ENCODE measurements around the gene WWOX.
"Not testable (repeated sequence)": the region's sequence is repeated elsewhere in the genome, so short reads cannot be mapped to it uniquely, and the experiment has no call there.

The WWOX gene

GRCh38 chr16:79247386-79247785 is 1147.9 kb downstream of the WWOX start:
- H3K36me3 ChIP-seq = no peaks in the 10 kb centered on the region
- no peak overlapping the region for H3K4me3 ChIP-seq
- DNase-seq = no peak
- H3K27ac ChIP-seq = no peak overlapping the region
- H3K27me3 ChIP-seq = no peaks in the 10 kb centered on the region
- intact Hi-C loops (cut with DNase I; ENCODE audit: low total_unique reads) = no loop called here
- H3K4me1 ChIP-seq = no peaks in the 10 kb centered on the region
- no peaks in the 10 kb centered on the region for H3K9me3 ChIP-seq
- no peak for TF ChIP-seq CTCF (IDR thresholded peaks at IDR 0.05)

GRCh38 chr16:79248351-79248750 is 1148.9 kb downstream of the WWOX start:
- Histone ChIP-seq H3K4me3 (no peak overlapping the region), H3K27ac (no peak overlapping the region), H3K27me3 (no peaks in the 10 kb centered on the region), H3K4me1 (no peaks in the 10 kb centered on the region), H3K9me3 (no peaks in the 10 kb centered on the region), H3K36me3 (no peaks in the 10 kb centered on the region)
- TF ChIP-seq CTCF (IDR thresholded peaks at IDR 0.05) = no peak
- no peak for DNase-seq
- intact Hi-C loops (cut with DNase I; ENCODE audit: low total_unique reads) = no loop called here

GRCh38 chr16:79250502-79251098 is 1151.1 kb downstream of the WWOX start:
- no peaks in the 10 kb centered on the region for H3K9me3 ChIP-seq
- H3K36me3 ChIP-seq = no peaks in the 10 kb centered on the region
- no peak for TF ChIP-seq CTCF (IDR thresholded peaks at IDR 0.05)
- no peaks in the 10 kb centered on the region for H3K4me1 ChIP-seq
- intact Hi-C loops (cut with DNase I; ENCODE audit: low total_unique reads) = no loop called here
- no peak for DNase-seq
- H3K27me3 ChIP-seq = no peaks in the 10 kb centered on the region
- H3K4me3 ChIP-seq = no peak overlapping the region
- H3K27ac ChIP-seq = no peak overlapping the region

GRCh38 chr16:79253100-79253631 is 1153.7 kb downstream of the WWOX start:
- no peaks in the 10 kb centered on the region for H3K27me3 ChIP-seq
- TF ChIP-seq CTCF (IDR thresholded peaks at IDR 0.05) = no peak
- H3K27ac ChIP-seq = no peak overlapping the region
- intact Hi-C loops (cut with DNase I; ENCODE audit: low total_unique reads) = no loop called here
- no peaks in the 10 kb centered on the region for H3K4me1 ChIP-seq
- no peak for DNase-seq
- no peak overlapping the region for H3K4me3 ChIP-seq
- H3K36me3 ChIP-seq = no peaks in the 10 kb centered on the region
- no peaks in the 10 kb centered on the region for H3K9me3 ChIP-seq

GRCh38 chr16:79257953-79258490 is 1158.6 kb downstream of the WWOX start:
- TF ChIP-seq CTCF (IDR thresholded peaks at IDR 0.05) = no peak
- H3K36me3 ChIP-seq = no peaks in the 10 kb centered on the region
- H3K27me3 ChIP-seq = peaks cover 0 to 3% of the 10 kb centered on the region in 2 donors
- DNase-seq = no peak
- intact Hi-C loops (cut with DNase I; ENCODE audit: low total_unique reads) = no loop called here
- H3K27ac ChIP-seq = no peak overlapping the region
- H3K4me1 ChIP-seq = peaks cover 0 to 14% (median 4%) of the 10 kb centered on the region in 4 donors
- no peaks in the 10 kb centered on the region for H3K9me3 ChIP-seq
- no peak overlapping the region for H3K4me3 ChIP-seq

- DNase-seq; H3K4me3 ChIP-seq; H3K27me3 ChIP-seq; intact Hi-C loops (cut with DNase I; ENCODE audit: low total_unique reads); H3K9me3 ChIP-seq; H3K27ac ChIP-seq; H3K36me3 ChIP-seq: not testable (repeated sequence)
- peaks cover 0 to 14% (median 4%) of the 10 kb centered on the region in 4 donors for H3K4me1 ChIP-seq
These were observed 1161.4 kb downstream of the WWOX start for GRCh38 chr16:79260890-79261289.

Data from tibial artery (tissue), 4 donors.